Measurements from ENCODE around the gene CACHD1. TPM values are rescaled to one million over a fixed set of nuclear protein-coding genes. Genes with fewer than 3 reads are reported as not detected.

CACHD1 gene
- polyA plus RNA-seq, 1 of the 3 experiments (the other 2 are of a cell fraction): 2.2 TPM

DNA sequence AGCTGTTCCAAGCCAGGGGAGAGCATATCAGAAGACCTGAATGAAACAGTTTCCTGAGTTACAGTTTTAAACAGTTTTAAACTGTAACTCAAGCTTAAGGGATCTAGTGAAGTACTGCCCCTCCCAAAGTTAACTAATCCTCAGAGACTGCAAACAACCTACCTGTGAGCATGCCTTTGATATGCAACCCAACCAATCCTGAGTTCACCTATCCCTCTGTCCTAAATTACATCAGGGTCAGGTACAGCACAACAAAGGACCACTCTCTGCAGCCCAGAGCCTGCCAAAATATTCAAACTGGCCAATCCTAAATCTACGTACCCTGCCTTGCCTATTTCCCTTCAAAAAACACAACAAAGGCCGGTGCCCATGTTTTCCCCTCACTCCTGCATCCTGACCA lies 242.1 kb downstream of the CACHD1 start:
- Histone ChIP-seq H3K4me3 (ENCODE audit: low read depth in 2 of 2, low read length in 1 of 2) (no peak overlapping the region), H3K4me2 (no peak overlapping the region), H3K4me1 (ENCODE audit: control insufficient read depth in 1 of 2, insufficient read depth in 2 of 2, low read depth in 1 of 2, low read length in 1 of 2) (no peaks in the 10 kb centered on the region), H3K9me3 (no peaks in the 10 kb centered on the region), H4K20me1 (ENCODE audit: insufficient read depth) (no peaks in the 10 kb centered on the region), H3K9me2 (no peaks in the 10 kb centered on the region), H3K27me3 (ENCODE audit: insufficient read depth) (no peaks in the 10 kb centered on the region), H2AFZ (ENCODE audit: low read depth) (no peak overlapping the region), H3K79me2 (ENCODE audit: insufficient read depth) (no peaks in the 10 kb centered on the region), H3F3A (replicated peaks; ENCODE audit: insufficient read depth) (no peaks in the 10 kb centered on the region), H3K27ac (ENCODE audit: low read depth in 2 of 2, low read length in 1 of 2) (no peak overlapping the region), H3K9ac (no peak overlapping the region), H3K36me3 (replicated peaks in 1 of 2; ENCODE audit: control insufficient read depth in 1 of 2, insufficient read depth in 2 of 2, low read length in 1 of 2) (no peaks in the 10 kb centered on the region)
- WGBS (ENCODE audit: low lambda C conversion rate): 69% methylated on average over 2 of the region's 2 CpGs
- no peak for DNase-seq
- CTCF ChIA-PET: interaction anchor here (1.2 kb wide), 1 partner anchor 11 kb away, joined by 3 read pairs; no protein-coding TSS in a partner anchor
- TF ChIP-seq JUND (IDR thresholded peaks at IDR 0.05) (no peak), TAF1 (IDR thresholded peaks at IDR 0.05; ENCODE audit: borderline replicate concordance, low read depth, low read length) (no peak), FOXJ3 (CRISPR knock-in tag; IDR thresholded peaks at IDR 0.05) (no peak), MEF2A (IDR thresholded peaks at IDR 0.05; ENCODE audit: borderline replicate concordance, low read depth) (no peak), CHD2 (IDR thresholded peaks at IDR 0.05; ENCODE audit: low read length, partially characterized antibody) (no peak), YY1 (IDR thresholded peaks at IDR 0.05; ENCODE audit: low read depth) (no peak), POLR2AphosphoS5 (IDR thresholded peaks at IDR 0.05; ENCODE audit: low read depth, low read length) (no peak), RCOR1 (IDR thresholded peaks at IDR 0.05; ENCODE audit: low read length) (no peak), FOSL2 (IDR thresholded peaks at IDR 0.05; ENCODE audit: borderline replicate concordance, low read depth) (no peak), NFIC (IDR thresholded peaks at IDR 0.05; ENCODE audit: borderline replicate concordance) (no peak), EZH2phosphoT487 (IDR thresholded peaks at IDR 0.05; ENCODE audit: borderline replicate concordance, low read depth) (no peak), NRF1 (IDR thresholded peaks at IDR 0.05; ENCODE audit: low read depth, low read length) (no peak)
- TF ChIP-seq, protein P1, sequence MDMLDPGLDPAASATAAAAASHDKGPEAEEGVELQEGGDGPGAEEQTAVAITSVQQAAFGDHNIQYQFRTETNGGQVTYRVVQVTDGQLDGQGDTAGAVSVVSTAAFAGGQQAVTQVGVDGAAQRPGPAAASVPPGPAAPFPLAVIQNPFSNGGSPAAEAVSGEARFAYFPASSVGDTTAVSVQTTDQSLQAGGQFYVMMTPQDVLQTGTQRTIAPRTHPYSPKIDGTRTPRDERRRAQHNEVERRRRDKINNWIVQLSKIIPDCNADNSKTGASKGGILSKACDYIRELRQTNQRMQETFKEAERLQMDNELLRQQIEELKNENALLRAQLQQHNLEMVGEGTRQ (IDR thresholded peaks at IDR 0.05; ENCODE audit: borderline replicate concordance, low read depth, low read length): no peak
- TF ChIP-seq, protein P2, sequence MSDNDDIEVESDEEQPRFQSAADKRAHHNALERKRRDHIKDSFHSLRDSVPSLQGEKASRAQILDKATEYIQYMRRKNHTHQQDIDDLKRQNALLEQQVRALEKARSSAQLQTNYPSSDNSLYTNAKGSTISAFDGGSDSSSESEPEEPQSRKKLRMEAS (IDR thresholded peaks at IDR 0.05; ENCODE audit: low read depth): no peak
- POLR2A ChIA-PET: no interaction called here

DNA sequence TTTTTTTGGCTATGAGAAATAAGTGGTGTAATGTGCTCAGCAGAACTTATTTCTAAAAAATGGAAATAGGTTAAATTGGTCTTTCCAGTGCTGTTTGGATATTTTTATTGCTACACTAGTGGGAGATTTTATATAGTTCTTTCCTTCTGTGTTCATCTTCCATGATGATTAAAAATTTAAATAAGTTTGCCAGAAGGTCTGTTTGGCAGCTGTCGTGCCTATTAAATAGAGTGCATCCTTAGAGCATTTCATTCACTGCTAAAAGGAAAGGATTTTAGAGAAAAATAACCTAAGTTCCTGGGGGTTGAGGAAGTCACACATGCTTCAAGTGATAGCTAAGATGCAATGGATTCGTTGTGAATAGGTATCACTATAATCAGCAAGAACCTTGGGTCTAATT lies 245.3 kb downstream of the CACHD1 start:
- no peak for DNase-seq
- Histone ChIP-seq H2AFZ (ENCODE audit: low read depth) (no peak overlapping the region), H3K79me2 (ENCODE audit: insufficient read depth) (no peaks in the 10 kb centered on the region), H3K4me1 (ENCODE audit: control insufficient read depth in 1 of 2, insufficient read depth in 2 of 2, low read depth in 1 of 2, low read length in 1 of 2) (no peaks in the 10 kb centered on the region), H3K9ac (no peak overlapping the region), H3K4me2 (no peak overlapping the region), H3F3A (replicated peaks; ENCODE audit: insufficient read depth) (no peaks in the 10 kb centered on the region), H3K36me3 (replicated peaks in 1 of 2; ENCODE audit: control insufficient read depth in 1 of 2, insufficient read depth in 2 of 2, low read length in 1 of 2) (no peaks in the 10 kb centered on the region), H4K20me1 (ENCODE audit: insufficient read depth) (no peaks in the 10 kb centered on the region), H3K27ac (ENCODE audit: low read depth in 2 of 2, low read length in 1 of 2) (no peak overlapping the region), H3K9me3 (no peaks in the 10 kb centered on the region), H3K9me2 (no peaks in the 10 kb centered on the region), H3K27me3 (ENCODE audit: insufficient read depth) (no peaks in the 10 kb centered on the region; the same call in 1 of the 2 replicates), H3K4me3 (ENCODE audit: low read depth in 2 of 2, low read length in 1 of 2) (no peak overlapping the region)
- no peak for TF ChIP-seq TAF1 (IDR thresholded peaks at IDR 0.05; ENCODE audit: borderline replicate concordance, low read depth, low read length)
- ChIA-PET POLR2A (no interaction called here), CTCF (no interaction called here)
- WGBS (ENCODE audit: low lambda C conversion rate): 39% methylated on average over 2 of the region's 2 CpGs
